GM20431 (cell line): ENCODE measurements around the gene SPAST.
"Not testable (repeated sequence)": the region's sequence is repeated elsewhere in the genome, so short reads cannot be mapped to it uniquely, and the experiment has no call there.

Source experiments
- in situ Hi-C: fragments of 300-500 bp; cut with MseI, MboI; formaldehyde crosslinking; loops from one replicate; pipeline ENCODE4 v1.15.0; 2020; ENCODE audit warnings: low sequenced_read_pairs; ENCODE audit not compliant: unreplicated experiment

The SPAST gene, protein sequence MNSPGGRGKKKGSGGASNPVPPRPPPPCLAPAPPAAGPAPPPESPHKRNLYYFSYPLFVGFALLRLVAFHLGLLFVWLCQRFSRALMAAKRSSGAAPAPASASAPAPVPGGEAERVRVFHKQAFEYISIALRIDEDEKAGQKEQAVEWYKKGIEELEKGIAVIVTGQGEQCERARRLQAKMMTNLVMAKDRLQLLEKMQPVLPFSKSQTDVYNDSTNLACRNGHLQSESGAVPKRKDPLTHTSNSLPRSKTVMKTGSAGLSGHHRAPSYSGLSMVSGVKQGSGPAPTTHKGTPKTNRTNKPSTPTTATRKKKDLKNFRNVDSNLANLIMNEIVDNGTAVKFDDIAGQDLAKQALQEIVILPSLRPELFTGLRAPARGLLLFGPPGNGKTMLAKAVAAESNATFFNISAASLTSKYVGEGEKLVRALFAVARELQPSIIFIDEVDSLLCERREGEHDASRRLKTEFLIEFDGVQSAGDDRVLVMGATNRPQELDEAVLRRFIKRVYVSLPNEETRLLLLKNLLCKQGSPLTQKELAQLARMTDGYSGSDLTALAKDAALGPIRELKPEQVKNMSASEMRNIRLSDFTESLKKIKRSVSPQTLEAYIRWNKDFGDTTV

DNA sequence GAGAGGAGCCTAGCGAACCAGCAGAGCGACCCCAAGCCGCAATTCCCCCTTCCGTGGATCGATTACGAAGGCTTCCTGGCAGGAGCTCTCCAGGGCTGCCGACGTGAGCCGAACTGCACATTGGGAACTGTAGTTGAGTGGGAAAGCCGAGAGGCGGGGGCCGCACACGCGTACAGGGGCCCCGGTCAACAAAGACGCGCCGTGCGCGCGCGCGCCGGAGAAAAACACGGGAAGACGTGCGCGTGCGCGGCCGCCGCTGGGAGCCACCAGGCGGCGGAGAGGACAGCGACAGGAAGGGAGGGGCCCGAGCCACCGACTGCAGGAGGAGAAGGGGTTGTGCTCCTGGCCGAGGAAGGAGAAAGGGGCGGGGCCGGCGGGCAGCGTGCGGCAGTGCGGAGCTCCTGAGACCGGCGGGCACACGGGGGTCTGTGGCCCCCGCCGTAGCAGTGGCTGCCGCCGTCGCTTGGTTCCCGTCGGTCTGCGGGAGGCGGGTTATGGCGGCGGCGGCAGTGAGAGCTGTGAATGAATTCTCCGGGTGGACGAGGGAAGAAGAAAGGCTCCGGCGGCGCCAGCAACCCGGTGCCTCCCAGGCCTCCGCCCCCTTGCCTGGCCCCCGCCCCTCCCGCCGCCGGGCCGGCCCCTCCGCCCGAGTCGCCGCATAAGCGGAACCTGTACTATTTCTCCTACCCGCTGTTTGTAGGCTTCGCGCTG is at the start of gene SPAST:
TSS of gene SPAST (plus strand) at position 247 of the 711 bp plus-strand sequence. CDS start at position 523, 276 bp downstream.
- in situ Hi-C loops: no loop called here

DNA sequence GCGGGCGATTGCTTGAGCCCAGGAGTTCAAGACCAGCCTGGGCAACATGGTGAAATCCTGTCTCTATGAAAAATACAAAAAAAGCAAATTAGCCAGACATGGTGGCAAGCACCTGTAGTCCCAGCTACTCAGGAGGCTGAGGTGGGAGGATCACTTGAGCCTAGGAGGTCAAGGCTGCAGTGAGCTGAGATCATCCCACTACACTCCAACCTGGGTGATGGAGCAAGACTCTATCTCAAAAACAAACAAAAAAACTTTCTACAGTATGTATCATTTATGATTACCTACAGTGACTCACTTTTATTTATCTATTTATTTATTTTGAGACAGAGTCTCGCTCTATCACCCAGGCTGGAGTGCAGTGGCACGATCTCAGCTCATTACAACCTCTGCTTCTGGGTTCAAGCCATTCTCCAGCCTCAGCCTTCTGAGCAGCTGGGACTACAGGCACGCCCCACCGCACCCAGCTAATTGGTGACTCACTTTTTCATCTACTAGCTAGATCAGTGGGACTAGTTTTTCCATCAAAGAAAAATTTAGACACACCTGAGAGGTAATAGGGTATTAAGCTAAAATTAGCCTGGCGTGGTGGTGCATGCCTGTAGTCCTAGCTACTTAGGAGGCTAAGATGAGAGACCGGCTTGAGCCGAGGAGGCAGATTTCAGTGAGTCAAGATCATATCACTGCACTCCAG is 44.4 kb upstream of the SPAST start:
- in situ Hi-C loops: not testable (repeated sequence)

DNA sequence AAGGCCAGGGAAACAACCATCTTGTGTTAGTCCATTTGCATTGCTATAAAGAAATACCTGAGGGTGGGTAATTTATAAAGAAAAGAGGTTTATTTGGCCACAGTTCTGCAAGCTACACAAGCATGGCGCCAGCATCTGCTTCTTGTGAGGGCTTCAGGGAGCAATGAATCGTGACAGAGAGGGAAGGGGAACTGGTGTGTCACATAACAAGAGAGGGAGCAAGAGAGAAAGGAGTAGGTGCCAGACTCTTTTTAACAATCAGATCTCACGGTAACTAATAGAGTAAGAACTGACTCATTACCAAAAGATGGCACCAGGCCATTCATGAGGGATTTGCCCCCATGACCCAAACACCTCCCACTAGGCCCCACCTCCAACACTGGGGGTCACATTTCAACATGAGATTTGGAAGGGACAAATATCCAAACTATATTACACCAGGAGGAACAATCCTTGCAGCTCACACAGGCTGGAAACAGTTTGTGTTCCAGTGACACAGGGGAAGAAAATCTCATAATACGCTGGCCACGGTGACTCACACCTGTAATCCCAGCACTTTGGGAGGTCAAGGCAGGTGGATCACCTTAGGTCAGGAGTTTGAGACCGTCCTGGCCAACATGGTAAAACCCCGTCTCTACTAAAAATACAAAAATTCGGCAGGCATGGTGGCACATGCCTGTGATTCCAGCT is 29.0 kb upstream of the SPAST start:
- in situ Hi-C loops: not testable (repeated sequence)

DNA sequence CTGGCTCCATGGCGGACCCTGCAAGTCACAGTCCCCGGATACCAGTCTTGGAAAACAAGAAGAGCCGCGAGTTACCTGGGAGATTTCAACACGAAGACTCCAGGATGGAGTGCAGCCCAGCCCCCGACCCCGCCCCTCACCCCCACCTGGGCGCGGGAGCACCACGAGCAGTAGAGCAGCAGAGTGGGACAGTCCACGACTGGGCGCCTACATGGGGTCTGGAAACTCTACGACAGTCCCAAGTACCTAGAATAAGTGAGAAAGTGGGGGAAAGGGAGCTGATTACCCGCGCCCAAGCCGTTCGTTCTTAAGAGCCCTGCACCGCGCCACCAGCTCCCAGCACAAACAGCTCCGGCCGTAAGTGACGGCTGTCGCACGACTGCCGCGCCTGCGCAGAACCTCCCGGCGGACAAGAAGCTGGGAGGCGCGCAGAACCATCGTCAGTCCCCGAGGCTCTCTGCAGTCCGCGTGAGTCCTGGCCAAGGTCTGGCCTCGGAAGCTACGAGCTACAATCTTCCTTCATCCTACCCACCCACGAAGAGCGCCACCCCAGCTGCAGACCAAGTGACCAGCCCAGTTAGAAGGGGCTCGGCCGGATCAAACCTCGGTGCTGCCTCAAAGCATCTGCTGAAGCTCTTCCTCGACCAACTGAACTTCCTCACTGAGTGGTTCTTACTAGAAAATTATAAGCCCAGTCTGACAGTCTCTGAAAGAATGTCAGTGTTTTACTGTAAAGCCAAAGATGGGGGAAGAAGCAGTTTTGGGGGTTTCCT is 23.7 kb upstream of the SPAST start, which contains the start of gene DPY30:
TSS of gene DPY30 (minus strand) at position 359 of the 773 bp plus-strand sequence. CDS start at position 10, 349 bp downstream.
- in situ Hi-C loops: no loop called here

DNA sequence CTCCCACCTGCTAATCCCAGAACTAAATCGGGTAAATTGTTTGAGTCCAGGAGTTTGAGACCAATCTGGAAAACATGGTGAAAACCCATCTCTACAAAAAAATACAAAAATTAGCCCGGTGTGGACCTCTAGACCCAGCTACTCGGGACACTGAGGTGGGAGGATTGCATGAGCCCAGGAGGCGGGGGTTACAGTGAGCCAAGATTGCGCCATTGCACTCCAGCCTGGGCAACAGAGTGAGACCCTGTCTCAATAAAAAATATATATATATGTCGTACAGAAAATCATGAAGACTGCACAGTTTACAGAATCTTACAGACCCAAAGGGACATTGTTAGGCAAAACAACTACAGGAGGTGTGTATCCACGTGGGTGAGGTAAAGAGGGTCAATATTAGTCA is 19.8 kb upstream of the SPAST start:
- in situ Hi-C loops: no loop called here

DNA sequence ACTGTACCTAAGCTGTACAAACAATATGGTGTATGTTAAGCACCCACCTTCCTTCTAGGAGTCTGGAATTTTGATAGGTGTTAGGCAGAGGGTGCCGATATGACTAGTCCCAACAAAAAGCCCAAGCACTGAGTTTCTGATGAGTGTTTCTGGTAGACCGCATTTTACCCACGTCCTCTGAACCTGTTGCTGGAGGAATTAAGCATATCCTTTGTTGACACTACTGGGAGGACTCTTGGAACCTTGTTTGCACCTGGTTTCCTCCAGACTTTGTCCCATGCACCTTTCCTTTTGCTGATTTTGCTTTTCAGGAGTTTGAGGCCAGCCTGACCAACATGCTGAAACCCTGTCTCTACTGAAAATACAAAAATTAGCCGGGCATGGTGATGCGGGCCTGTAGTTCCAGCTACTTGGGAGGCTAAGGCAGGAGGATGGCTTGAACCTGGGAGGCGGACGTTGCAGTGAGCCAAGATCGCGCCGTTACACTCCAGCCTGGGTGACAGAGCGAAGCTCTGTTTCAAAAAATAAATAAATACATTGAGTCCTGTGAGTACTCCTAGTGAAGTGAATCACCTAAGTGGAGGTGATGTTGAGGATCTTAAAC is 11.4 kb upstream of the SPAST start:
- in situ Hi-C loops: no loop called here

DNA sequence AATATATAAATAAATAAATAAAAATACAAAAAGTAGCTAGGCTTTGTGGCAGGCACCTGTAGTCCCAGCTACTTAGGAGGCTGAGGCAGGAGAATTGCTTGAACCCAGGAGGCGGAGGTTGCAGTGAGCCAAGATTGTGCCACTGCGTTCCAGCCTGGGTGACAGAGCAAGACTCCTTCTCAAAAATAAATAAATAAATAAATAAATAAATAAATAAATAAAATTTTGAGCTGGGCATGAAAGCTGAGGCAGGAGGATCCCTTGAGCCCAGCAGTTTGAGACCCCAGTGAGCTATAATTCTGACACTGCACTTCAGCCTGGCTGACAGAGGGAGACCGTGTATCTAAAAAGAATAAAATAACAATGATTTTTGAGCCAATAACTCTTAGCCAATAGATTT is 8.8 kb upstream of the SPAST start:
- in situ Hi-C loops: not testable (repeated sequence)

DNA sequence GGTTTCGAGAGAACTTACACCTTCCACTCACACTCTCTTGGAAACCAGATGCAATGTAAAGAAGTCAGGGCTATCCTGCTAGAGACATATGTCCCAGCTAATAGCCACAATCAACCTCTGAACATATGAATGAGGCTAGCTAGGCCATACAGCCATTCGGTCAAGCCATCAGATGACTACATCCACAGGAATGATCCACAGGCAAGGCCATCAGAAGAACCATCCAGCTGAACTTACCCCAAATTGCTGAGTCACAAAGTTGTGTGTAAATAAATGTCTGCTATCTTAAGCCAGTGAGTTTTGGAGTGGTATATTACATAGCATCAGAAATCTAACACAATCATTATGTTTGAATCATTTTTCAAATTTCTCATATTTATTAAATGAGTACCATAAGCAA is 5.2 kb upstream of the SPAST start:
- in situ Hi-C loops: no loop called here

DNA sequence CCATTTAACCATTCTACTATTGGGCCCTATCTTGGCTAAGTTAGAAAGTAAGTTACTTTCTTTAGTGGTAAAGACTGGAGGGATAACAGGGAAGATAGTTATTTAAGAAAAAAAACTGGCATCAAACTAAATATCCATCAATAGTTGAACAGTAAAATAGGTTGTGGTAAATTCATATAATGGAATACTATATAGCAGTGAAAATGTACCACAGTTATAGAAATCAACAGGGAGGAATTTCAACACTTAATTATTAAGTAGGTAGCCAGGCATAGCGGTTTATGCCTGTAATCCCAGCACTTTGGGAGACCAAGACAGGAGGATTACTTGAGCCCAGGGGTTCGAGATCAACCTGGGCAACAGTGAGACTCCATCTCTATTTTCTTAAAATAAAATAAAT is 3.1 kb upstream of the SPAST start:
- in situ Hi-C loops: no loop called here

DNA sequence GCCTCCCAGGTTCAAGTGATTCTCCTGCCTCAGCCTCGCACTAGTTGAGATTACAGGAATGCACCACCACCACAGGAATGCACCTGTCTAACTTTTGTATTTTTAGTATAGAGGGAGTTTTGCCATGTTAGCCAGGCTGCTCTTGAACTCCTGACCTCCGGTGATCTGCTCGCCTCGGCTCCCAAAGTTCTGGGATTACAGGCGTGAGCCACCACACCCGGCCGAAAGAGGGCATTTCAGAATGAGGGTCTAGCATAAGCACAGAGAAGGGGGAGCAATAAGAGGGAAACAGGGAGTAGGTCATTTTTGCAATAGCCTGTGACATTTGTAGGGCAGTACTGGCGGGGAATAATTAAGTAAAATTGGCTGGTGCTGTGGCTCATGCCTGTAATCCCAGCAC is 1.9 kb upstream of the SPAST start:
- in situ Hi-C loops: no loop called here

DNA sequence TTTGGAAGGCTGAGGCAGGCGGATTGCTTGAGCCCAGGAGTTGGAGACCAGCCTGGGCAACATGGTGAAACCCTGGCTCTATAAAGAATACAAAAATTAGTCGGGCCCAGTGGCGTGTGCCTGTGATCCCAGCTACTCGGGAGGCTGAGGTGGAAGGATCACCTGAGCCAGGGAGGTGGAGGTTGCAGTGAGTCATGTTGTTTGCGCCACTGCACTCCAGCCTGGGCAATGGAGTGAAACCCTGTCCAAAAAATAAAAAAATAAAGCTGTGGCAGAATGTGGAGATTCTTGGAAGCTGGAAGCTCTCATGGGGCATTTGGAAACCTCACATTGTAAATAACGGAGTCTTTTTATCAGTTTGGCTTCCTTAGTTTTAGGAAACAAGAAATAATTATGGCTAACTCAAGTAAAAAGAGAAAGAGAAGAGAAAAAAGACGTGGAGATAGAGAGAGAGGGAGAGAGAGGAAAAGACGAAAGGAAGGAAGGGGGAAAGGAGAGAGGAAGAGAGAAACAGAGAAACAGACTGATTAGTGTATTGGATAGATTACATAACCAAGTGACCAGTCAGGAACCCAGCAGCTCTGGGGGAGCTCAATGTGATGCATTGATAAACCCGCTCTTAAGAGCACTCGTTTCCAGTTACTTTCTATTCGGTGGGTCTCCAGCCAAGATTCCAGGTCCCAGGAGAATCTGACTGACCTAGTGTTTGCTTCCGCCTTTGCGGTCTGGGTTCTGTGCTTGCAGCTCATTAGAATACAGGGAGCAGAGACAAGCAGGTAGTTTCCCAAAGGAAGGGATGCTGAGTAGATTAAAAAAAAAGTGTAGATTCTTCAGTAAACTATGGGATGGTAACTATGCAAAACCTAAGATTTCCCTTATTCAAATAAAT is 1.1 kb upstream of the SPAST start:
- in situ Hi-C loops: no loop called here

DNA sequence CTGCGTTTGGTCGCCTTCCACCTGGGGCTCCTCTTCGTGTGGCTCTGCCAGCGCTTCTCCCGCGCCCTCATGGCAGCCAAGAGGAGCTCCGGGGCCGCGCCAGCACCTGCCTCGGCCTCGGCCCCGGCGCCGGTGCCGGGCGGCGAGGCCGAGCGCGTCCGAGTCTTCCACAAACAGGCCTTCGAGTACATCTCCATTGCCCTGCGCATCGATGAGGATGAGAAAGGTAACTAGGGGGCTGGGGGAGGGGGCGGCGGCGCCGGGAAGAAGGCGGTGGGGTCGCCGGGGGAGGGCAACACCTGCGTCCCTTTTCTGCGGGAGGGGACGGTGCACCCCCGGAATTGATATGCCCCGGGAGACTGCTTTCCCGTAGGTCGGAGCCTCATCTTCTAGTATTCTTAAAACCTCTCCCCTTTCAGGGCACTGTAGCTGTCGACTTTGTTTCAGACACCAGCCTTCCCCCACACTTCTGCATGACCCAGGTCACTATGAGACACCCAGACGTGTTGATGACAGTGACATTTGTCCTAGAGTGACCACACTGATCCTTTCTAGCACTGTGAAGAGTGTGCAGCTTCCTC is 755 bp downstream of the SPAST start:
- in situ Hi-C loops: no loop called here

DNA sequence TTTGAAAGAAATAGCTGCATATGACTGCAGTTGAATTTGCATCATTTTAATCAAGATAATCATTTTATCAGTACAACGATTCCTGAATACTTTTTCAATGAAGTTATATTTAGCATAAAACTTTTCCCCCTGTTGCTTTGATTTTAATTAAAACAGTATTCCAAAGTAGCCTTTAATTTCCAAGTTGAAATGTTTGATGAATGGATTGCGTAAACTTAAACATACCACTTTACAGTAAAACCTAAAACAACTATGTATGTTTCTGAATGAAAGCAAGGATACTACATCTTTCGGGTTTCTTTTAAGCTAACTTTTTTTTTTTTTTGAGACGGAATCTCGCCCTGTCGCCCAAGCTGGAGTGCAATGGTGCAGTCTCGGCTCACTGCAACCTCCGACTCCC is 1.4 kb downstream of the SPAST start:
- in situ Hi-C loops: no loop called here

DNA sequence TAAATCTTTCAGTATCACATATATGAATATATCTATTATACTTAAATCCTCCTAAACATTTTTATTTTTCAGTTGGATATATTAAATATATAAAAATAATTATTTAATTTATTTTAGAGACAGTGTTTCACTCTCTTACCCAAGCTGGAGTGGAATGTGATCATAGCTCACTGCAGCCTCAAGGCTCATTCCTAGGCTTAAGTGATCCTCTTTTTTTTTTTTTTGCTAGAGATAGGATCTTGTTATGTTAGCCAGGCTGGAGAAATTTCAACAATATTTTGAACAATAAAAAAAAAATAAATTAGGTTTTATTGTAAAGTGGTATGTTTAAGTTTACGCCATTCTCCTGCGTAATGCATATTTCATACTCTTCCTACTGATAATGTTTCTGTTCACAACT is 4.2 kb downstream of the SPAST start:
- in situ Hi-C loops: no loop called here

DNA sequence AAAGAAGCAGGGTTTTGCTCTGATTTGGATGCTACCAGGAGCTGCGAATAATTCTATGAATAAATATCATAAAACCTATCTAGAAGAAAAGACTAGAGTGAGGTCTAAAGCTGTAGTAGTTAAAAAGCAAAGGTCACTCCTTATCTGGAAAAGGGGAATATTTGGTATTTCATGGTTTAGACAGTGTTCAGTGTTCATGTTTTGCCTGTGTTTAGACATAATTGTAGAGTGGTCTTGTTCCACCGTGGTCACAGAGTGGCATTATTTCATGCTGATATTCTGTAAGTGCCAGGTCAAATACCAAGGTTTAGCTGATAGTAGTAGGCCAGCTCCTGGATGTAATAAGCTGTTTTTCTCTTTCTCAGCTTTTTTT is 10.8 kb downstream of the SPAST start:
- in situ Hi-C loops: no loop called here

DNA sequence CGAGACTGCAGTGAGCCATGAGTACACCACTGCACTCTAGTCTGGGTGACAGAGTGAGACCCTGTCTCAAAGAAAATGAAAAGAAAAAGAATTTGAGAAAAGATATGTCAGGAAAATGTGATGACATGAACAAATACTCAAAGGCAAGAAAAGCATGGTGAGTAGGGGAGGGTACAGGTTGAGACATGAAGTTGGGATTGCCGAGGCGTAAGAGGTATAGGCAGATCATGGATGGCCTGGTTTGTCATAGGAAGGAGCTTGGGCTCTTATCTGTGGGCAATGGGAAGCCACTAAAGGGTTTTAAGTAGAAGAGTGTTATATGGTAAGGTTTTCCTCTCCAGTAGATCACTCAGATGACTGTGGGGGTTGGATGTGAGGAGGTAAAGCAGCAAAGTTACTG is 32.3 kb downstream of the SPAST start:
- in situ Hi-C loops: no loop called here

DNA sequence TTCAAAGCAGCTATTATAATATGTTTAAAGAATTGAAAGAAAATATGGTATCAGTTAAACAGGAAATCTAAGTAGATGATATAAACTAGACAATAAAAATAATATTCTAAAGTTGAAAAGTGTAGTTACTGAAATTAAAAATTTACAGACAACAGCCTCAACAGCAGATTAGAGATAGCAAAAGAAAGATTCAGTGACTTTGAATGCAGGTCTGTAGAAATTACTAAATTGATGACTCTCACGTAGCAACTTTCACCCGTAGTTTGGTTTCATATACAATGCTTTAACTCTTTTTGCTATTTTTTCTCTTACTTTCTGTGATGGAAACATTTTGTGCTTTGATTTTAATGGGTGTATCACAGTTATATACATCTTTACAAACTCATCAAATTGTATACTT is 44.8 kb downstream of the SPAST start:
- in situ Hi-C loops: no loop called here

DNA sequence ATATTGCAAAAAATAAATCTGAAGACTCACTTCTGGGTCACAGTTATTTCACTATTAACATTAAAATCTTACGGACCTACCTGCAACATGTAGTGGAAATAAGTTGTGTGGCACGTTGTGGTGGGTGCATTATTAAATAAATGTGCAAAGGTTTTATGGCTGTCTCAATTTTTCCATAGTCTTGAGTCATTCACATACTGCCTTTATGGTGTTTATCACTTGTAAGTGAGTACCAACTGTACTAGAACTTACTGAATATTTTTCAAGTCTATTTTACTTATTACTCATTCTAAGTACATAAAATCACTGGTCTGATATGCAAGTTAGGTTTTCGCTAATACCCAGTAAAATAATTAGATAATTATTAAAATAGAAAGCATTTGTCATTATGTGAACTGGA is 54.7 kb downstream of the SPAST start:
- in situ Hi-C loops: no loop called here
